GM21423 (cell line): ENCODE measurements around the gene RAB9B.
A peak's percentile ranks its signal among the peaks of the same experiment; 100 is the strongest.
"Not testable (repeated sequence)": the region's sequence is repeated elsewhere in the genome, so short reads cannot be mapped to it uniquely, and the experiment has no call there.

Source experiments
- ATAC-seq: cut with Tn5 transposase; IDR thresholded peaks from one replicate; pipeline ENCODE4 v1.9.1; 2021; ENCODE audit warnings: mild to moderate bottlenecking, moderate library complexity; ENCODE audit not compliant: unreplicated experiment

Gene RAB9B

GRCh38 chrX:103831803-103832544, at the start of gene RAB9B:
TSS of gene RAB9B (minus strand) at chrX:103832257. CDS start at chrX:103825784, 6,473 bp downstream.
- ATAC-seq, result peak; percentile 90

GRCh38 chrX:103879339-103879738, 47.3 kb upstream of the RAB9B start:
- ATAC-seq, result no peak

GRCh38 chrX:103878466-103879122, 46.5 kb upstream of the RAB9B start:
- no peak for ATAC-seq

- ATAC-seq, result no peak
Observed at GRCh38 chrX:103877571-103877970, 45.5 kb upstream of the RAB9B start.

- ATAC-seq, result no peak
Observed at GRCh38 chrX:103864886-103865534, 33.0 kb upstream of the RAB9B start.

GRCh38 chrX:103864149-103864548, 32.1 kb upstream of the RAB9B start:
- ATAC-seq, result no peak

- ATAC-seq, result no peak
Observed at GRCh38 chrX:103861200-103861599, 29.1 kb upstream of the RAB9B start.

GRCh38 chrX:103849558-103849957, 17.5 kb upstream of the RAB9B start:
- ATAC-seq, result no peak

- no peak for ATAC-seq
Observed at GRCh38 chrX:103847174-103847870, 15.3 kb upstream of the RAB9B start.

GRCh38 chrX:103846386-103846785, 14.3 kb upstream of the RAB9B start:
- ATAC-seq, result no peak

- ATAC-seq, result peak; percentile 87
Observed at GRCh38 chrX:103845165-103845653, 13.2 kb upstream of the RAB9B start.

GRCh38 chrX:103839404-103839803, 7.3 kb upstream of the RAB9B start:
- ATAC-seq, result no peak

GRCh38 chrX:103831342-103831802, 685 bp downstream of the RAB9B start:
- peak; percentile 6 for ATAC-seq

GRCh38 chrX:103830848-103831247, 1.2 kb downstream of the RAB9B start:
- no peak for ATAC-seq

- no peak for ATAC-seq
Observed at GRCh38 chrX:103828529-103828928, 3.5 kb downstream of the RAB9B start.

GRCh38 chrX:103825881-103826280, 6.2 kb downstream of the RAB9B start:
- no peak for ATAC-seq

GRCh38 chrX:103823591-103823990, 8.5 kb downstream of the RAB9B start:
- ATAC-seq, result no peak

GRCh38 chrX:103820802-103821201, 11.3 kb downstream of the RAB9B start:
- not testable (repeated sequence) for ATAC-seq

GRCh38 chrX:103818842-103819619, 13.0 kb downstream of the RAB9B start:
- no peak for ATAC-seq

- ATAC-seq, result no peak
Observed at GRCh38 chrX:103817502-103817901, 14.6 kb downstream of the RAB9B start.
